Measurements from ENCODE around the gene CLDN22. TPM values are rescaled to one million over a fixed set of nuclear protein-coding genes. Genes with fewer than 3 reads are reported as not detected.

Gene CLDN22
- total and polyA plus RNA-seq, 7 experiments from 2014 or later = not detected

DNA sequence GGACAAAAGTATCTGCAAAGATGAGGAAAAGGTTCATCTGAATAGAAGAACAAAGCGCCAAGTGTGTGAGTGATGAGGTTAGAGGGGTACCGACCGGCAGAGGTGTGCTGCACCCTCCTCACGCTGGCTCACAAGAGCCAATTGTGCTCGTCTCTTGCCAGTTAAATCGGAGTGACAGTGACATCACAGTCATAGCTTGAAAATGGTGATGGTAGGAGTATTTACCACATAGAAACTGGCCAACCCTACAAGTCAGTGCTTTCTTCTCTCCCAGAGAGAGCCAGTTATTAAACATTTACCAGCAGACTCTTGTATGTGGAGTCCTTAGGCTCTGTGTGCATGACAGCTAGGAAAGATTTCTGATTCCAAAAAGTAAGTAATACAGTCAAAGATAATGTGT, 32.4 kb downstream of the CLDN22 start:
- no peaks in the 10 kb centered on the region for H3K9me3 Mint-ChIP-seq
- no peak overlapping the region for H3K4me3 Mint-ChIP-seq
- Histone ChIP-seq H3K36me3 (ENCODE audit: control insufficient read depth in 2 of 3, insufficient read depth in 3 of 3, low read length in 3 of 3) (no peaks in the 10 kb centered on the region), H3K27me3 (ENCODE audit: control insufficient read depth in 2 of 2, insufficient read depth in 2 of 2, low read length in 2 of 2) (no peaks in the 10 kb centered on the region), H3K4me3 (ENCODE audit: low read length) (no peak overlapping the region), H3K27ac (ENCODE audit: low read depth, low read length) (no peak overlapping the region), H3K4me1 (ENCODE audit: control insufficient read depth in 2 of 2, insufficient read depth in 2 of 2, low read length in 2 of 2) (no peaks in the 10 kb centered on the region), H3K9me3 (ENCODE audit: control insufficient read depth in 2 of 3, low read length in 3 of 3) (no peaks in the 10 kb centered on the region)
- POLR2A ChIA-PET = no interaction called here
- no peak for DNase-seq
- peaks cover 0 to 43% (median 13%) of the 10 kb centered on the region in 5 donors for H3K36me3 Mint-ChIP-seq
- no peak overlapping the region for H3K27ac Mint-ChIP-seq
- H3K4me1 Mint-ChIP-seq = no peaks in the 10 kb centered on the region
- H3K27me3 Mint-ChIP-seq = no peaks in the 10 kb centered on the region
- ATAC-seq = no peak
- CTCF ChIA-PET = no interaction called here
- intact Hi-C loops (cut with micrococcal nuclease) = no loop called here

DNA sequence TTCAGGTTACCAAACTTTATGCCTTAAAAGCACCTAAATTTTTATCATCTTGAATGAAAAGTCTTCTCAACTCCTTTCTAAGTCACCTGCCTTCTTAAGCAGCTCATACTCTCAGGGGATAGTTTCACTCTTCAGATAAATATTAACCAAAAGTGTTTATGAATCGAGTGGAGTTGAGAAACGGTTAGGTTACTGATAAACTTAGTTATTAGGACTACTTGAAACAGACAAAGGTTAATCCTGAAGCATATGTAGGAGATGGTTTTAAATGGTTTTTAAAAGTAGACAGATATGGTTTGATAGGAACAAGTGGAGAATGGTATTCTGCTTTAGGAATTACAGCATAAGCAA, 32.8 kb downstream of the CLDN22 start:
- intact Hi-C loops (cut with micrococcal nuclease) = no loop called here
- Histone ChIP-seq H3K9me3 (ENCODE audit: control insufficient read depth in 2 of 3, low read length in 3 of 3) (no peaks in the 10 kb centered on the region), H3K27me3 (ENCODE audit: control insufficient read depth in 2 of 2, insufficient read depth in 2 of 2, low read length in 2 of 2) (no peaks in the 10 kb centered on the region), H3K4me3 (ENCODE audit: low read length) (no peak overlapping the region), H3K4me1 (ENCODE audit: control insufficient read depth in 2 of 2, insufficient read depth in 2 of 2, low read length in 2 of 2) (no peaks in the 10 kb centered on the region), H3K36me3 (ENCODE audit: control insufficient read depth in 2 of 3, insufficient read depth in 3 of 3, low read length in 3 of 3) (no peaks in the 10 kb centered on the region), H3K27ac (ENCODE audit: low read depth, low read length) (no peak overlapping the region)
- no peak for ATAC-seq
- CTCF ChIA-PET = no interaction called here
- DNase-seq = no peak
- Mint-ChIP-seq H3K9me3 (no peaks in the 10 kb centered on the region), H3K36me3 (peaks cover 0 to 47% (median 13%) of the 10 kb centered on the region in 5 donors), H3K27ac (no peak overlapping the region), H3K4me1 (no peaks in the 10 kb centered on the region), H3K4me3 (no peak overlapping the region), H3K27me3 (no peaks in the 10 kb centered on the region)
- POLR2A ChIA-PET = no interaction called here

DNA sequence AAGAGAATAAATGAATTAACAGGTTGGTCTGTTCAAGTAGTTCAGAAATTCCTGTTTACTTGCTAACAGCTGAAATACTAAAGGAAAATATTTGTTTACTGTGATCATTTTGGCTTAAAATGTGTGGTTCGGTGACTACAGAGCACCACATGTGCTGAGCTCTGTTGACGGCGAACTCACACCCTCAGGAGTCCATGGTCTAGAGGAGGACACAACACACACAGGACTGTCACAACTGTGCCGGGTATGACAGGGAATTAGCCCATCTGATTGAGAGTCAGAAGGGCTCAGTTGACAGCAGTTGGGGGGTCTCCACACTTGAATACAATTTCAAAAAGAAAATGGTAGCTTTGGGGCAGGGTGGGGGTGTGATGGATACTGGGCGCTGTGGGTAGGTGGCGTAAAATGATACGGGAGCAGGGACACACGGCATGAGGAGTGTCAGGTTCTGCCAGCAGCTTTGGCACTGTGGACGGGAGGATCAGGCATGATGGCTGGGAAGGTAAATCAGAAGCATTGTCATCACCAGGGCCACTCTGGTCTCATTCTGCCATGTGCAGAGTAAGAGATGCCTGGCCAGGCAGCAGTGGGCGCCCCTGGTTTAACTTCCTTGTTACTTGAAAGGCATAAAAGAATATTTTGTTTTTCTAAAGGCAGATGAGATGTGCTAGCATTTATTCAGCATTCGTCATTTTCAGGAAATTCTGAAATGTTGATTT, 33.3 kb downstream of the CLDN22 start:
- Mint-ChIP-seq H3K27ac (peak overlapping the region in 1 of 9 donors; percentile 34), H3K27me3 (no peaks in the 10 kb centered on the region), H3K4me3 (no peak overlapping the region), H3K9me3 (no peaks in the 10 kb centered on the region), H3K4me1 (no peaks in the 10 kb centered on the region), H3K36me3 (peaks cover 0 to 49% (median 14%) of the 10 kb centered on the region in 5 donors)
- H3K4me3 ChIP-seq (ENCODE audit: low read length) = no peak overlapping the region
- H3K4me1 ChIP-seq (ENCODE audit: control insufficient read depth in 2 of 2, insufficient read depth in 2 of 2, low read length in 2 of 2) = no peaks in the 10 kb centered on the region
- DNase-seq (no peak), ATAC-seq (no peak)
- H3K27me3 ChIP-seq (ENCODE audit: control insufficient read depth in 2 of 2, insufficient read depth in 2 of 2, low read length in 2 of 2) = no peaks in the 10 kb centered on the region
- no peaks in the 10 kb centered on the region for H3K36me3 ChIP-seq (ENCODE audit: control insufficient read depth in 2 of 3, insufficient read depth in 3 of 3, low read length in 3 of 3)
- POLR2A ChIA-PET = no interaction called here
- H3K9me3 ChIP-seq (ENCODE audit: control insufficient read depth in 2 of 3, low read length in 3 of 3) = no peaks in the 10 kb centered on the region
- CTCF ChIA-PET = no interaction called here
- no peak overlapping the region for H3K27ac ChIP-seq (ENCODE audit: low read depth, low read length)
- intact Hi-C loops (cut with micrococcal nuclease) = no loop called here

DNA sequence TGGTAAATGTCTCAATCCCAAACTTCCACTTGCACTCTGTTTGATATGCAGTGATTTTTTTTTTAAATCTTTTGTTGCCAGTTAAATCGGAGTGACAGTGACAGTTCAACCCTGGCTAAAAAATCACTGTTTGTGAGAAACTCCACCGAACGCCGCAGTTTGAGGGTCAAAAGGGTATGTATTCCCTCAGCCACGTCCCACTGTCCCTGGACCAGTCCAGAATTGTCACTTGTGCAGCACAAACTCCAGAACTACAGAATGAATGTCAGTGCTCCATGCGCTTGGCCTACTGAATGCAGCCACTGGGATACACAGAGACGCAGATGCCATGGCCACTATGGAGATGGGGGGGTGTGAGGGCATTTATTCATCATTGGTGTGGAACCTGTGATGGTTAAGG, 34.2 kb downstream of the CLDN22 start:
- no peaks in the 10 kb centered on the region for H3K27me3 ChIP-seq (ENCODE audit: control insufficient read depth in 2 of 2, insufficient read depth in 2 of 2, low read length in 2 of 2)
- H3K4me1 Mint-ChIP-seq = no peaks in the 10 kb centered on the region
- no peaks in the 10 kb centered on the region for H3K4me1 ChIP-seq (ENCODE audit: control insufficient read depth in 2 of 2, insufficient read depth in 2 of 2, low read length in 2 of 2)
- DNase-seq (no peak), ATAC-seq (no peak)
- intact Hi-C loops (cut with micrococcal nuclease) = no loop called here
- H3K4me3 ChIP-seq (ENCODE audit: low read length) = no peak overlapping the region
- H3K36me3 ChIP-seq (ENCODE audit: control insufficient read depth in 2 of 3, insufficient read depth in 3 of 3, low read length in 3 of 3) = no peaks in the 10 kb centered on the region
- no peak overlapping the region for H3K27ac Mint-ChIP-seq
- no peaks in the 10 kb centered on the region for H3K9me3 ChIP-seq (ENCODE audit: control insufficient read depth in 2 of 3, low read length in 3 of 3)
- H3K27me3 Mint-ChIP-seq = no peaks in the 10 kb centered on the region
- no peak overlapping the region for H3K4me3 Mint-ChIP-seq
- H3K27ac ChIP-seq (ENCODE audit: low read depth, low read length) = no peak overlapping the region
- CTCF ChIA-PET = no interaction called here
- peaks cover 0 to 46% (median 14%) of the 10 kb centered on the region in 5 donors for H3K36me3 Mint-ChIP-seq
- POLR2A ChIA-PET = no interaction called here
- H3K9me3 Mint-ChIP-seq = no peaks in the 10 kb centered on the region

DNA sequence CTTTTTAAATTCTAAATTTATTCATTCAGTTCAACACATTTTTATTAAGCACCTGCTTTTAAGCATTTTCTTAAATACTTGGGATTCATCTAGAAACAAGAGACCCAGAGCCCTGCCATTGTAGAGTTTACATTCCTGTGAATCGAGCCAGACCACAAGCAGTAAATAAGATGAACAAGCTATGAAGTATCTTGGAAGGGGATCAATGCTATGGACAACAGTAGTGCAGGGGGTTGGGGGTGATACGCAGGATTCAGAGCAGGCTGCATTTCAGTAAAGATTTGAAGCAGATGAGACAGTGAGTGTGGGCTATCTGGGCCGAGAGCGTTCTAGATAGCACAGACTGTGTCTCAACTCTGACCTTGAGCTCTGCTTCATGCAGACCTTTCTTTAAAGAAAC, 35.1 kb downstream of the CLDN22 start:
- ATAC-seq (no peak), DNase-seq (no peak)
- Mint-ChIP-seq H3K4me3 (no peak overlapping the region), H3K9me3 (no peaks in the 10 kb centered on the region), H3K27me3 (peaks cover 0 to under 1% (median 0%) of the 10 kb centered on the region in 5 donors), H3K36me3 (peaks cover 0 to 52% (median 20%) of the 10 kb centered on the region in 5 donors), H3K27ac (no peak overlapping the region), H3K4me1 (no peaks in the 10 kb centered on the region)
- Histone ChIP-seq H3K36me3 (ENCODE audit: control insufficient read depth in 2 of 3, insufficient read depth in 3 of 3, low read length in 3 of 3) (no peaks in the 10 kb centered on the region), H3K9me3 (ENCODE audit: control insufficient read depth in 2 of 3, low read length in 3 of 3) (no peaks in the 10 kb centered on the region), H3K27me3 (ENCODE audit: control insufficient read depth in 2 of 2, insufficient read depth in 2 of 2, low read length in 2 of 2) (no peaks in the 10 kb centered on the region), H3K4me1 (ENCODE audit: control insufficient read depth in 2 of 2, insufficient read depth in 2 of 2, low read length in 2 of 2) (no peaks in the 10 kb centered on the region), H3K4me3 (ENCODE audit: low read length) (no peak overlapping the region), H3K27ac (ENCODE audit: low read depth, low read length) (no peak overlapping the region)
- ChIA-PET CTCF (no interaction called here), POLR2A (no interaction called here)
- intact Hi-C loops (cut with micrococcal nuclease) = no loop called here

DNA sequence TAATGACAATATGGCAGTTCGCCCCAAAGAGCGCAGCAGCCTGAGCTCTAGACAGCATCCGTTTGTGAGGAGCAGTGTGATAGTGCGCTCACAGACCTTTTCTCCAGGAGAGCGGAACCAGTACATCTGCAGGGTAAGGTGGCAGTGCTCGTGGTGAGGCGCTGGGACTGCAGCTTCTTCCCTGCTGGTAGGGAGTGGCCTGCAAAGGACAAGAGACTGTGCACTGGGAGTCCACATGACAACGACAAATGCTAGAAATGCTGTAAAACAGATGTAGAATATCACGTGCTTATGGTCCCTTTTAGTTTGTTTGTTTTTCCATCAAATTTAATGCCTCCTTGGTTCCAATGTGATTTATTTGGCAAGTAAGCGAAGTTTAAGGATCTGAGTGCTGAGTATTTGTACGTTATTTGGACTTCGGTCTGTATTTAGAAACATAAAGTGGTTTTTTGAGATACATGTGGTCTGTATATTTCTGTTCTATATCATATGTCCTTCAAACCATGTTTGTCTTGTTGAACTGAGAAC, 35.8 kb downstream of the CLDN22 start:
- Mint-ChIP-seq H3K9me3 (no peaks in the 10 kb centered on the region), H3K4me3 (no peak overlapping the region), H3K27me3 (peaks cover 0 to 2% (median 0%) of the 10 kb centered on the region in 5 donors), H3K36me3 (peaks cover 0 to 56% (median 18%) of the 10 kb centered on the region in 5 donors), H3K27ac (no peak overlapping the region), H3K4me1 (no peaks in the 10 kb centered on the region)
- Histone ChIP-seq H3K27ac (ENCODE audit: low read depth, low read length) (no peak overlapping the region), H3K4me1 (ENCODE audit: control insufficient read depth in 2 of 2, insufficient read depth in 2 of 2, low read length in 2 of 2) (no peaks in the 10 kb centered on the region), H3K27me3 (ENCODE audit: control insufficient read depth in 2 of 2, insufficient read depth in 2 of 2, low read length in 2 of 2) (no peaks in the 10 kb centered on the region), H3K36me3 (ENCODE audit: control insufficient read depth in 2 of 3, insufficient read depth in 3 of 3, low read length in 3 of 3) (no peaks in the 10 kb centered on the region), H3K4me3 (ENCODE audit: low read length) (no peak overlapping the region), H3K9me3 (ENCODE audit: control insufficient read depth in 2 of 3, low read length in 3 of 3) (no peaks in the 10 kb centered on the region)
- ATAC-seq (no peak), DNase-seq (no peak)
- CTCF ChIA-PET = no interaction called here
- intact Hi-C loops (cut with micrococcal nuclease) = no loop called here
- POLR2A ChIA-PET = no interaction called here

DNA sequence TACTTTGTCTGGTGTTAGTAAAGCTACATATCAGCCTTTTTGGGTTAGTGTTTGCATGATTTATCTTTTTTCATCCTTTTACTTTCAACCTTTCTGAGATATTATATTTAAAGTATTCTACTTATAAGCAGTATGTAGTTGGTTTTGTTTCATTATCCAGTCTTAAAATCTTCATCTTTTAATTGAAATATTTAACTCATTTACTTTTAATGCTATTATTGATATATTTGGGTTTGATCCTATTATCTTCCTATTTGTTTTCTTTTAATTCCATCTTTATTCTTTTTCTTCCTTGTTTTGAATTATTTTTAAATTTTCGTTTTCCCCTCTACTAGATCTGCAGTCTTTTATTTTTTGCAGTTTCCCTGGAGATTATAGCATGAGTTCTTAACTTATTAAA, 44.0 kb downstream of the CLDN22 start:
- Mint-ChIP-seq H3K4me3 (no peak overlapping the region), H3K27me3 (peaks cover 0 to 2% (median 0%) of the 10 kb centered on the region in 5 donors), H3K36me3 (peaks cover 0 to 53% (median 40%) of the 10 kb centered on the region in 5 donors), H3K4me1 (no peaks in the 10 kb centered on the region), H3K27ac (no peak overlapping the region), H3K9me3 (peaks cover 4 to 32% (median 22%) of the 10 kb centered on the region in 11 donors)
- POLR2A ChIA-PET = no interaction called here
- DNase-seq = no peak
- ATAC-seq = no peak
- Histone ChIP-seq H3K4me1 (ENCODE audit: control insufficient read depth in 2 of 2, insufficient read depth in 2 of 2, low read length in 2 of 2) (no peaks in the 10 kb centered on the region), H3K4me3 (ENCODE audit: low read length) (no peak overlapping the region), H3K27me3 (ENCODE audit: control insufficient read depth in 2 of 2, insufficient read depth in 2 of 2, low read length in 2 of 2) (no peaks in the 10 kb centered on the region), H3K36me3 (ENCODE audit: control insufficient read depth in 2 of 3, insufficient read depth in 3 of 3, low read length in 3 of 3) (no peaks in the 10 kb centered on the region), H3K27ac (ENCODE audit: low read depth, low read length) (no peak overlapping the region), H3K9me3 (ENCODE audit: control insufficient read depth in 2 of 3, low read length in 3 of 3) (peaks cover 0 to 5% (median 0%) of the 10 kb centered on the region in 3 experiments)
- intact Hi-C loops (cut with micrococcal nuclease) = no loop called here
- CTCF ChIA-PET = no interaction called here

Data from naive thymus-derived CD4-positive, alpha-beta T cell (primary cell).